Measurements from ENCODE around the gene FAM151B.
A peak's percentile ranks its signal among the peaks of the same experiment; 100 is the strongest.
"Not testable (repeated sequence)": the region's sequence is repeated elsewhere in the genome, so short reads cannot be mapped to it uniquely, and the experiment has no call there.

FAM151B gene

GRCh38 chr5:80503641-80504040, 15.7 kb downstream of the FAM151B start:
- no peak for DNase-seq (ENCODE audit: low spot score)

GRCh38 chr5:80504833-80505232, 16.9 kb downstream of the FAM151B start:
- DNase-seq (ENCODE audit: low spot score), result no peak

- no peak for DNase-seq (ENCODE audit: low spot score)
Observed at GRCh38 chr5:80507663-80508062, 19.8 kb downstream of the FAM151B start.

DNA sequence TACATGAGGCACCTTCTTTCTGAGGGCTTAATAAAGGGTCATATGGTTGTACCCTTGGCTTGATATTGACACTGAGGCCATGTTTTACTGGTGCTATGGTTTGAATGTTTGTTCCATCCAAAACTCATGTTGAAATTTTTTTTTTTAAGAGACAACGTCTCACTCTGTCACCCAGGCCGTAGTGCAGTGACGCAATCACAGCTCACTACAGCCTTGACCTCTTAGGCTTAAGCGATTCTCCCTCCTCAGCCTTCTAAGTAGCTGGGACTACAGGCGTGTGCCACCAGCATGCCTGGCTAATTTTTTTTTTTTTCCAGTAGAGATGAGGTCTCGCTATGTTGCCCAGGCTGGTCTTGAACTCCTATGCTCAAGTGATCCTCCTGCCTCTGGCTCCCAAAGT, 20.9 kb downstream of the FAM151B start:
- no peak for DNase-seq (ENCODE audit: low spot score)

GRCh38 chr5:80509362-80509761, 21.5 kb downstream of the FAM151B start:
- no peak for DNase-seq (ENCODE audit: low spot score)

DNA sequence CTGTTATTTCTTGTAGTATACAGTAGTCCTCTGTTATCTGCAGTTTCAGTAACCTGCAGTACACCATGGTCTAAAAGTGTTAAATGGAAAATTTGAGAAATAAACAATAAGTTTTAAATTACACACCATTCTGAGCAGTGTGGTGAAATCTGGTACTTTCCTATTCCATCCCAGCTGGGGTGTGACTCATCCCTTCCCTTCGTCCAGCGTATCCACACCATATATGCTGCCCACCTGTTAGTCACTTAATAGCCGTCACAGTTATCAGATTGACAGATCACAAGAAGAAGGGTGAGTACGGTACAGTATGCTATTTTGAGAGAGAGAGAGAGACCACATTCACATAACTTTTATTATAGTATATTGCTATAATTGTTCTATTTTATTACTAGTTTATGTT, 28.9 kb downstream of the FAM151B start:
- DNase-seq (ENCODE audit: low spot score), result peak; percentile 3

DNA sequence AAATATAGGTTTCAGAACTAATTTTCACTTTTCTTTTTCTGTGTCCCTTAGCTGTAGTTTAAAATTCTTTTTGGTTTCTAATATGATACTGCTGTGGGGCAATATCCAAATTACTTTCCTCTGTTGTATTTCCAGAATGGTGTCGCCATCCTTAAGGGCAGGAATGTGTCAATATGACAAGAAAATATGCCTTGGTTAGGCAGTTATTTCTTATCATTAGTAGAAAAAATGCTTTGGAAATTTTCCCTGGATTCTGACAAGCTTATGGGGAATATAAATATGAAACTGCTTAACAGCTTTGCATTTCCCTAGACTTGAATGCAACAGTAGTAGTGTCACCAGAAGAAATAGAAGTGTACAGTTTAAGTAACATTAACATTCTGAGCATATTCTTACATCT, 52.8 kb downstream of the FAM151B start:
- no peak for DNase-seq (ENCODE audit: low spot score)

GRCh38 chr5:80541392-80541791, 53.5 kb downstream of the FAM151B start:
- DNase-seq (ENCODE audit: low spot score), result no peak

DNA sequence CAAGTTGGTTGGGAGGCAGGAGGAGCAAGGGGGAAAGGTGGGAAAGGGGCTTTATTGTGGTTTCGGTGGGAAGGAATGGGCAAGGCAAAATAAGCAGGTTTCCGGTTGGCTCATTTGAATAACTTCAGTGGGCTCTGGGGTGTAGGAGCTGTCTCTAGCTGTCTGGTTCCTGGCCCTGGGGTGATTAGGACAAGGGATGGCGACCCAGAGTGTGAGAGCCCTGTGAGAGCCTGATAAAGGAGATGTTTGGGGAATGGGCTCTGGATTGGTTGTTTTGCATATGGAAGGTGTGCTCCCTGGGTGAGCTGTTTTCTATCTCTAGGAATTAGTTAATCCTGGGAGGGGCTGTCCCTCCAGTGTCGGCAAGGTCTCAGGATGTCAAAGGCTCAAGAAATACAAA, 66.7 kb downstream of the FAM151B start:
- no peak for DNase-seq (ENCODE audit: low spot score)

DNA sequence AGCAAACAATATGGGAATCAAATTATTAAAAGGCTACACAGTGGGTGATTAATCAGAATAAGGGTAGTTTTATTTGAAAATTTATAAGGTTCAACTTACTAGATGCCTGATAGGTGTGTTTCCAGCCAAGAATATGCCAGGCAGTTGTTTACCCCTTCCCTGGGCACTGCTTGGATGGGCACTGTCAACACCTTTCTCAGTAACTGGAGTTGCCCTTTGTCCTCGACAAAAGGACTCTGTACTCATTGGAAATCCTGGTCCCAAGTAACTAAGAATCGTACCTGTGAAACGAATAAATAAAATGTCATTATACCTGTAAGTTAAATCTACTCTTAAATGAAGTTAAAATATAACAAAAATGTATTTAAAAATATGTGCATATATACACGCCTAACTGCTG, 67.2 kb downstream of the FAM151B start:
- DNase-seq (ENCODE audit: low spot score), result no peak

DNA sequence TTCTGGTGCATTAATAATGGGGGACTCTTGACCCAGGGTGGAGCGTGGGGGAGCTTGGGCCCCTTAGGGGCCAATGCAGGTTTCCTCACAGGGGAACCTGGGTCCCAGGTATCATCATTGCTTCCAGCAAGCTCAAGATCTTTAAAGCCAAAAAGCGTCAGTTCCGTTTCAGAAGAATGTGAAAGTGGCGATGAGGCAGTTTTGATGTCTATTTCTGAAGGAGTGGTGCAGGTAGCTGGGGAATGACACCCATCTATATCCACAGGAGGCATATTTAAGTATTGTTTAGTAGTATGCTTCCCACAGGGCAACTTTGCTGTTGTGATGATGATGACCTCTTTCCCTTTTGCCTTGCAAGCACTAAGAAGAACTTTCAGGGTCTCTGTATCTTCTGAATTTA, 71.3 kb downstream of the FAM151B start:
- no peak for DNase-seq (ENCODE audit: low spot score)

DNA sequence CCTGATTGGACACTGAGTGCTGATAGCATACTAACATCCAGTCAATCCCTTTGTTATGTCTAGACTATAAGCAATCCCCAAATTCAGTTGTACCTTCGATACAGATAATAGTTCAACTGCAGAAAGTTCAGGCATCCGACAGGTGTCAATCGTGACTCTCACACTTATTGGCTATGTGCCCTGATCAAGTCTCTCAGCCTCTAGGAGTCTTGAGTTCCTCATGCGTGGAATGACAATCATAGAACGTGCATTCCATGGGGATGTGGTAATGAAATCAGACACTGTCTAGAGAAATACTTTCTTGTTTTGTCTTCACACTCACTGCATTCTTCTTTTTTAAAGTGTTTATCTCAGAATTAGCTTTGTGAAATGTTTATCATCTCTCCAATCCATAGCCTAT, 77.4 kb downstream of the FAM151B start:
- DNase-seq (ENCODE audit: low spot score), result no peak

DNA sequence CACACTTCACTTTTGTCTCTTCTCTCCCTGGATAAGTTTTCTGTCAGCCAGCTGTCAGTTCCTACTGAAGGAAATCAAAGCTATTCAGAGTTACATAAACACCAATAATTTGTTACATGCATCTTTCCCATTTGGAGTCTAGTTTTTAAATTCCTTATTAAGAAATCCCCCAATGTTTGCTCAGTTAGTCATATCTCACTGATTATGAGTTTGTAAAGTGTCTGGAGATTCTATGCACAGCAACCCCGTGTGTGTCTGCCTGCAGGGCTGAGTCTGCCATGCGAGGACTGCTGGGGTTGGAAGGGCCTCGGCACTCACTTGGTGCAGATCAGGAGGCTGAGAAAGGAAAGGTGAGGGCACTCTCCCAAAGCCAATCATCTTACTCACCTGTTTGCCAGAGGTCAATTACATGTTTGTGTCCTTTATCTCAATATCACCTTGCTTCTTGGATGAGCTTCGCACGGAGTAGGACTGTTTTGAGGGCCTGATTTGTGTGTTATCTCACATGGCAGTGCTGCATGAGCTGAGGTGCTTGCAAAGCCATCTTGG, 78.9 kb downstream of the FAM151B start:
- DNase-seq (ENCODE audit: low spot score), result no peak

DNA sequence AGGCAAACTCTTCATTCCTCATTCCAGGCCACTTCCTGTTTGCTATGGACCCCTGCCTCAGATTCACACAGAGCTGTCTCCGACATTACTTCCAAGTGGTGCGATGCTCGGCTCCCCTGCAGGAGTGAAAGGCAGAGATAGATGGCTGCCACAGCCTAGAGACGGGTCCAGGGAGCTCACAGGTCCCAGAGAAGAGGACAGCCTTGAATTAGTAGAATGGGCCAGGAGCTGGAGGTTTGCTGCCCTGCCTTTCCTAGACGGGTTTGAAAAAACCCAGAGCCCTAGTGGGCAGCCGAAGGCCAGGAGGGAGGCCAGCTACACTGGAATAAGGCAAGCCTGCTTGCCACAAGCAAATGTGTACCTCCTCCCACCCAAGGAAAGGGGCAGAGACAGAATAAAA, 80.4 kb downstream of the FAM151B start:
- no peak for DNase-seq (ENCODE audit: low spot score)

DNA sequence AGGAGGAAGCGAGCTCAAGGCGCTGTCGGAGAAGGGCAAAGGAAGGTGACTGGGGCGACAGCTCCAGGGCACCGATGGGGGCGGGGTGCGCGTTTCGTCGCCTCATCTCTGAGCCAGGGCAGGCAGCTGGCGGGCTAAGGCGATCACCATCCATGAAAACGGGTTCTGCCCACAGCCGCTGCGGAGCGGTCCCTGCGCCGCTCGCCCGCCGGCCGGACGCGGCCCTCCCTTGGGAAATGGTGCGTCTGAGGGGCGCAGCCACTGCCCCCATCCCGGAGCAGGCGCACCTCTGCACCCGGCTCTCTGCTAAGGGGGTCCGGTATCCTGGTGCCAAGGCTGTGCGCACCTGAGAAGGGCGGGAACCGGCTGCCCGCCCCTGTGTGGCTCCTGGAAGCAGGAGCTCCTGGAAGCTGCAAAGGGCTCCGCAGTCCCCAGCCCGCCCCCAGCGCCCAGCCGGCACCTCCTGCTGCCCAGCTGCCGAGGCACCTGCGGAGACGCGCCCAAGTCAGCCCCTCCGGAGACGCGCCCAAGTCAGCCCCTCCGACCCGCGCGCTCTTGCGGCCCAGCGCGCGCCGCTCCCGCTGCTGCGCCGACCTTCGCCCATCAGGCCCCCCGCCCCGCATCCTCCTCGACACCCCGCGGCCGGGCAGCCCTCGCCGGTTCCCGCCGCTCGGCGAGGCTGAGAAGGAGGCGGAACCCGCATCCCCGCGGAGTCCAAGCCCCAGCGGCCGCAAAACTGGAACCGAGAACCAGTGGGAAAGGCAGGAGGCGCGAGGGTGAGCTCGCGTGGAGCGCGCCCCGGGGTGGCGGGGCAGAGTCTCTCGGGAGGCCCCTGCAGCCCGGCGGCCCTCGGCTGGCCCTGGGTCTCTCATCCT, 81.4 kb downstream of the FAM151B start:
- DNase-seq (ENCODE audit: low spot score), result no peak

DNA sequence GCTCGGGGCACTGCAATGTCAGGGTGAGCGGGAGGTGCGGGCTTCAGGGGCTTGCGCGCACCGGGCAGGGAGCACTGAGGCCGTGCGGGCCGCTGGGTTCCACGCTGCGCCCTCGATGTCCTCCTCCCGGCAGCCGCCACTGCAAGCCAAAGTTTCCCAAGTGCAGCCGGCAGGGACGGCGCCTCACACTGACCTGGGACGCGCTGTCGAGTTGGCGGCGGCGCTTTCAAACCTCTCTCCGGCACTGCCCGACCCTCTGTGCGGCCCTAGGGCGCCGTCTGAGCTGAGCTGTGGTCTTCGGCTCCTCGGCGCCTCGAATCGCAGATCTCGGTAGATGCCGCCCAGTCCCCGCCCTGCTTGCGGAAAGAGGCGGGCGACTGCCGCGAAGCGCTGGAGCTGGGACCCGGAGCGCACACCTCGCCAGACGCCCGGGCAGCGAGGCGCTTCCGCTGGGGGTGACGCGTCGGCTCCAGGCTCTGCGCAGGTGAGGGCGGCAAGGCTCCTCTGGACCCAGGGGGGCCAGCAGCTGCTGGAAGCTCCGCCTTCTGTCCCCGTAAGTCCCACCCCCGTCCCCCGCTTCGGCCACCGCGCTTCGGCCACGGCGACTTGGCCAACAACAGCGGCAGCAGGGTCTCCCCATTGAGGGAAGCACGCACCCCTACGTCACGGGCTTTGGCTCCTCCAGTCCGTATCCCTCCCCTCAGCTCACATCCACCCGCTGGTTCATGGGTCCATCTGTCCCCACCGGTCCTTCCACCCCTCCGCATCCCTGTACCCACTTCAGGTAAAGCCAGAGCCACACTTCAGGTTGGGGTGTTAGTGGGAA, 82.3 kb downstream of the FAM151B start, which contains the start of gene ANKRD34B:
Gene ANKRD34B (minus strand): TSS at position 320 of the 826 bp plus-strand sequence. CDS start 10,261 bp downstream, outside the sequence.
- no peak for DNase-seq (ENCODE audit: low spot score)

GRCh38 chr5:80573062-80573461, 85.2 kb downstream of the FAM151B start:
- DNase-seq (ENCODE audit: low spot score), result no peak

- DNase-seq (ENCODE audit: low spot score), result no peak
Observed at GRCh38 chr5:80576383-80576782, 88.5 kb downstream of the FAM151B start.

- DNase-seq (ENCODE audit: low spot score), result no peak
Observed at GRCh38 chr5:80577707-80578106, 89.8 kb downstream of the FAM151B start.

GRCh38 chr5:80579050-80579449, 91.2 kb downstream of the FAM151B start:
- DNase-seq (ENCODE audit: low spot score), result no peak

DNA sequence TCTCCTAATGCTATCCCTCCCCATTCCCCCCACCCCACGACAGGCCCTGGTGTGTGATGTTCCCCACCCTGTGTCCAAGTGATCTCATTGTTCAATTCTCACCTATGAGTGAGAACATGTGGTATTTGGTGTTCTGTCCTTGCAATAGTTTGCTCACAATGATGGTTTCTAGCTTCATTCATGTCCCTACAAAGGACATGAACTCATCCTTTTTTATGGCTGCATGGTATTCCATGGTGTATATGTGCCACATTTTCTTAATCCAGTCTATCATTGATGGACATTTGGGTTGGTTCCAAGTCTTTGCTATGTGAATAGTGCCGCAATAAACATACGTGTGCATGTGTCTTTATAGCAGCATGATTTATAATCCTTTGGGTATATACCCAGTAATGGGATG, 92.4 kb downstream of the FAM151B start:
- DNase-seq (ENCODE audit: low spot score), result not testable (repeated sequence)

- no peak for DNase-seq (ENCODE audit: low spot score)
Observed at GRCh38 chr5:80584770-80585169, 96.9 kb downstream of the FAM151B start.
